K562 (cell line): ENCODE data around the gene IL36RN. TPM values are rescaled to one million over a fixed set of nuclear protein-coding genes. Genes with fewer than 3 reads are reported as not detected.
A peak's percentile ranks its signal among the peaks of the same experiment; 100 is the strongest.

Source experiments
- ATAC-seq: fragments of 200-7000 bp; cut with Tn5 transposase; 3 replicates; pipeline ENCODE4 v1.9.1; 2020; ENCODE audit warnings: moderate library complexity
- BruUV-seq: library from RNA; stranded (reverse); fragments of 400-500 nt; replicated peaks from 2 replicates; lab custom pipeline; 2021; lab: Mats Ljungman, UMichigan
- CTCF ChIA-PET: fragments of 300-600 bp; formaldehyde crosslinking; extraction: SDS; loops from one replicate; lab custom pipeline; 2021; ENCODE audit warnings: low intra/inter-chr PET ratio; lab: Yijun Ruan, JAX
- POLR2A ChIA-PET: fragments of 300-600, 350-650 bp; sonication (Branson Sonifier 250); formaldehyde crosslinking; extraction: SDS; loops from one replicate; lab custom pipeline; 2021; ENCODE audit warnings: antibody characterized with exemption, inconsistent platforms; lab: Yijun Ruan, JAX
- DNase-seq, 4 experiments: peaks; one replicate each; pipeline versions ENCODE4 v3.0.0 to v3.0.0-alpha.2; 2011 to 2018; ENCODE audit warnings: low spot score in 3 of 4, mixed read lengths in 3 of 4; ENCODE audit errors: extremely low read depth in 1 of 4
- FAIRE-seq: peaks from 2 replicates; lab custom pipeline; 2011; peaks lifted over from hg19 to GRCh38; lab: Jason Lieb, UNC
- H2AFZ ChIP-seq: 2 replicates; pipeline ENCODE4 v1.6.0; 2011; ENCODE audit warnings: low read depth, low read length, control low read depth, inconsistent platforms
- H3K27ac ChIP-seq: fragments of 200-600 bp; 3 replicates; pipeline ENCODE4 v1.8.0; 2011; ENCODE audit warnings: low read depth, mild to moderate bottlenecking, control low read depth, inconsistent platforms, low read length, moderate library complexity, mixed read lengths; ENCODE audit errors: extremely low read depth
- H3K27me3 ChIP-seq, 2 experiments: fragments of 300-600 bp in 1 of 2; 2 replicates in 1 of 2; 3 replicates in 1 of 2; pipeline versions ENCODE4 v1.6.0 to v1.8.0; 2011; ENCODE audit warnings: inconsistent platforms in 2 of 2, low read length in 2 of 2, mild to moderate bottlenecking in 1 of 2, mixed read lengths in 1 of 2, moderate library complexity in 1 of 2; ENCODE audit not compliant: control insufficient read depth in 2 of 2, insufficient read depth in 2 of 2
- H3K36me3 ChIP-seq: fragments of 300-600 bp; 3 replicates; pipeline ENCODE4 v1.8.0; 2011; ENCODE audit warnings: mild to moderate bottlenecking, low read length, inconsistent platforms; ENCODE audit not compliant: control insufficient read depth, insufficient read depth
- H3K4me1 ChIP-seq, 2 experiments: fragments of 200-600 bp in 1 of 2; replicated peaks in 1 of 2; 2 replicates in 1 of 2; 3 replicates in 1 of 2; pipeline versions ENCODE4 v1.5.1 to v1.8.0; 2011; ENCODE audit warnings: inconsistent platforms in 2 of 2, low read length in 2 of 2, mild to moderate bottlenecking in 1 of 2, mixed read lengths in 1 of 2, moderate library complexity in 1 of 2; ENCODE audit not compliant: control insufficient read depth in 2 of 2, insufficient read depth in 2 of 2
- H3K4me2 ChIP-seq: 2 replicates; pipeline ENCODE4 v1.6.1; 2011; ENCODE audit warnings: low read length, control low read depth, inconsistent platforms, mixed read lengths; ENCODE audit not compliant: insufficient read depth
- H3K4me3 ChIP-seq: fragments of 200-600 bp; sonication (generic), shearing (Covaris generic); 2 replicates; pipeline ENCODE4 v1.5.1; 2016; ENCODE audit warnings: control low read depth, inconsistent platforms
- H3K79me2 ChIP-seq: fragments of 200-600 bp; 3 replicates; pipeline ENCODE4 v1.8.0; 2011; ENCODE audit warnings: low read length, inconsistent platforms; ENCODE audit not compliant: control insufficient read depth, insufficient read depth
- H3K9ac ChIP-seq, 2 experiments: 2 replicates each; pipeline versions ENCODE4 v1.6.0 to v1.6.1; 2011; ENCODE audit warnings: low read depth in 2 of 2, low read length in 2 of 2, control low read depth in 1 of 2, inconsistent platforms in 1 of 2, mild to moderate bottlenecking in 1 of 2, mixed read lengths in 1 of 2; ENCODE audit not compliant: insufficient read depth in 1 of 2
- H3K9me1 ChIP-seq: one replicate; pipeline ENCODE4 v1.6.0; 2011; ENCODE audit warnings: inconsistent platforms, mild to moderate bottlenecking, low read length, moderate library complexity; ENCODE audit not compliant: control insufficient read depth, insufficient read depth
- H3K9me3 ChIP-seq: replicated peaks from 2 replicates; pipeline ENCODE4 v1.5.1; 2011; ENCODE audit warnings: low read depth, low read length, inconsistent platforms; ENCODE audit not compliant: control insufficient read depth, insufficient read depth
- H4K20me1 ChIP-seq: replicated peaks from 2 replicates; pipeline ENCODE4 v1.6.1; 2011; ENCODE audit warnings: low read length, inconsistent platforms, mixed read lengths; ENCODE audit not compliant: control insufficient read depth, insufficient read depth
- FOSL1 ChIP-seq: fragments of 200-800 bp; sonication (Bioruptor generic); conservative IDR thresholded peaks from 2 replicates; pipeline ENCODE4 v1.6.1; 2016; ENCODE audit warnings: missing genetic modification characterization, missing compliant biosample characterization
- HMBOX1 ChIP-seq: sonication (generic); IDR thresholded peaks from 2 replicates; pipeline ENCODE4 v1.6.1; 2016
- KLF16 ChIP-seq: IDR thresholded peaks from 2 replicates; pipeline ENCODE4 v1.6.1; 2016; ENCODE audit warnings: antibody characterized with exemption
- MEIS2 ChIP-seq: fragments of 450-650 bp; IDR thresholded peaks from 2 replicates; pipeline ENCODE4 v1.6.1; 2014; ENCODE audit warnings: mild to moderate bottlenecking; ENCODE audit not compliant: partially characterized antibody
- NCOA6 ChIP-seq: fragments of 450-650 bp; IDR thresholded peaks from 2 replicates; pipeline ENCODE4 v1.6.1; 2017; ENCODE audit warnings: mild to moderate bottlenecking
- ZC3H4 ChIP-seq: sonication (generic); formaldehyde crosslinking; IDR thresholded peaks from 2 replicates; pipeline ENCODE4 v1.9.0; 2021; ENCODE audit warnings: missing genetic modification reagents, borderline replicate concordance
- ZNF318 ChIP-seq, 2 experiments: fragments of 450-650 bp; IDR thresholded peaks; 2 replicates each; pipeline ENCODE4 v1.6.1; 2016; ENCODE audit warnings: mild to moderate bottlenecking in 2 of 2, borderline replicate concordance in 1 of 2, low read depth in 1 of 2, moderate library complexity in 1 of 2
- ZNF707 ChIP-seq: fragments of 250-450 bp; sonication (Bioruptor Pico); conservative IDR thresholded peaks from 2 replicates; pipeline ENCODE4 v1.8.0; 2022; ENCODE audit warnings: inconsistent platforms, mild to moderate bottlenecking, moderate library complexity
- WGBS: fragments of 100-300 bp; shearing (Covaris generic); methylation state at CpG from one replicate; pipeline ENCODE4 v1.1.6; 2016; ENCODE audit warnings: low coverage, mixed read lengths; ENCODE audit not compliant: insufficient coverage; ENCODE audit errors: missing lambda C conversion rate; 5-methylcytosine and 5-hydroxymethylcytosine counted together
- in situ Hi-C: fragments of 300-500 bp; cut with MboI; formaldehyde crosslinking; loops from 4 replicates; pipeline ENCODE4 v1.15.0; 2018; ENCODE audit warnings: inconsistent platforms, mixed read lengths
- intact Hi-C: fragments of 100-400 bp; cut with micrococcal nuclease; formaldehyde crosslinking; loops from 2 replicates; pipeline ENCODE4 v1.14.2; 2022
- polyA plus RNA-seq, 8 experiments: library from polyadenylated mRNA; depleted of rRNA in 4 of 8; stranded (reverse) in 5 of 8; unstranded in 3 of 8; fragments of >200 nt; fragmentation: Nextera tagmentation in 2 of 8; fragmentation: Illumina TruSeq in 1 of 8; extraction: Ambion mirVana in 2 of 8; extraction: Trizol in 1 of 8; gene quantifications; 2 replicates each; pipeline versions ENCODE4 v1.2.1 to v1.2.3, GENCODE V29; 2011 to 2014; ENCODE audit warnings: inconsistent platforms in 1 of 8, missing spikeins in 1 of 8
- total RNA-seq, 7 experiments: library from RNA; depleted of rRNA in 6 of 7; stranded (reverse); fragments of >200 nt in 6 of 7; fragmentation: Illumina TruSeq in 2 of 7; extraction: Trizol in 2 of 7; gene quantifications; 2 replicates each; pipeline versions ENCODE4 v1.2.1 to v1.2.3, GENCODE V29; 2011 to 2021; ENCODE audit warnings: low replicate concordance in 1 of 7
- TF ChIP-seq, protein P1 (sequence below): fragments of 450-650 bp; conservative IDR thresholded peaks from 2 replicates; pipeline ENCODE4 v1.6.1; 2016; ENCODE audit warnings: missing genetic modification characterization, low read depth, mild to moderate bottlenecking, missing compliant biosample characterization, moderate library complexity

IL36RN gene
- total and polyA plus RNA-seq, 9 of the 15 experiments (the other 6 are each of a cell fraction or from before 2014, with no cell fraction given): not detected

GRCh38 chr2:113012436-113013335 is 46.3 kb upstream of the IL36RN start (continued):
- peak; percentile 92 for TF ChIP-seq MEIS2
- TF ChIP-seq ZC3H4 (CRISPR knock-in tag): no peak

DNA sequence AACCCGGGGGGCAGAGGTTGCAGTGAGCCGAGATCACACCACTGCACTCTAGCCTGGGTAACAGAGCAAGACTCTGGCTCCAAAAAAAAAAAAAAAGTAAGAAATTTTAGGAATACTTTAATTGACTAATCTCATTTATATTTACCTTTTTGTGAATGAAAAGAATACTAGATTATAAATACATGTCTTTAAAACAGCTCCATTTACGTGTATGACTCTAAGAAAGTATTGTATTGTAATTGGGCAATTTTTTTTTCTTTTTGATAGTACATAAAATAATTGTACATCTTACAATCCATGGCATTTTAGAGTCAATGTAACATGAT is 45.7 kb upstream of the IL36RN start:
- intact Hi-C loops: no loop called here
- POLR2A ChIA-PET: interaction anchor here (1.2 kb wide), 1 partner anchor 13 kb away, joined by 4 read pairs; no protein-coding TSS in a partner anchor
- WGBS: 8% methylated on average over 3 of the region's 3 CpGs
- peak overlapping the region; percentile 40 for H3K4me2 ChIP-seq
- H3K27ac ChIP-seq: peak overlapping the region; percentile 81
- H3K27me3 ChIP-seq: no peaks in the 10 kb centered on the region
- peaks cover 3% of the 10 kb centered on the region; the same call in 1 of the 2 replicates for H3K9me3 ChIP-seq
- H3K4me3 ChIP-seq: no peak overlapping the region
- no peaks in the 10 kb centered on the region for H3K36me3 ChIP-seq
- FAIRE-seq (no peak), ATAC-seq (peak; percentile 74), DNase-seq (no peak)
- peaks cover 4 to 19% of the 10 kb centered on the region in 2 experiments for H3K4me1 ChIP-seq
- no peaks in the 10 kb centered on the region for H3K9me1 ChIP-seq
- BruUV-seq: TSS peak; percentile 94
- in situ Hi-C loops: no loop called here
- CTCF ChIA-PET: no interaction called here
- H3K9ac ChIP-seq: peak overlapping the region in 1 of 2 experiments; percentile 47; a peak in 3 of 4 replicates
- no peaks in the 10 kb centered on the region for H3K79me2 ChIP-seq
- H4K20me1 ChIP-seq: no peaks in the 10 kb centered on the region
- H2AFZ ChIP-seq: peak overlapping the region; percentile 70
- no peak for TF ChIP-seq KLF16
- no peak for TF ChIP-seq HMBOX1
- TF ChIP-seq ZNF318 (IDR thresholded peaks at IDR 0.05; ENCODE audit: borderline replicate concordance in 1 of 2, low read depth in 1 of 2): no peak
- TF ChIP-seq, protein P1, sequence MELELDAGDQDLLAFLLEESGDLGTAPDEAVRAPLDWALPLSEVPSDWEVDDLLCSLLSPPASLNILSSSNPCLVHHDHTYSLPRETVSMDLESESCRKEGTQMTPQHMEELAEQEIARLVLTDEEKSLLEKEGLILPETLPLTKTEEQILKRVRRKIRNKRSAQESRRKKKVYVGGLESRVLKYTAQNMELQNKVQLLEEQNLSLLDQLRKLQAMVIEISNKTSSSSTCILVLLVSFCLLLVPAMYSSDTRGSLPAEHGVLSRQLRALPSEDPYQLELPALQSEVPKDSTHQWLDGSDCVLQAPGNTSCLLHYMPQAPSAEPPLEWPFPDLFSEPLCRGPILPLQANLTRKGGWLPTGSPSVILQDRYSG (tag): 0 out of 2 replicates have a peak, but pooled peaks have one; percentile 44
- no peak for TF ChIP-seq ZNF707
- TF ChIP-seq NCOA6: no peak
- TF ChIP-seq FOSL1: peak; percentile 0; the same call in 1 of the 2 replicates
